Inflammatory macrophage (primary cell): Measurements from ENCODE around the gene HES5.
A peak's percentile ranks its signal among the peaks of the same experiment; 100 is the strongest.

Source experiments
- DNase-seq, 2 donors: peaks; one replicate each; pipeline ENCODE4 v3.0.0-alpha.2; 2020 to 2022

HES5 gene

DNA sequence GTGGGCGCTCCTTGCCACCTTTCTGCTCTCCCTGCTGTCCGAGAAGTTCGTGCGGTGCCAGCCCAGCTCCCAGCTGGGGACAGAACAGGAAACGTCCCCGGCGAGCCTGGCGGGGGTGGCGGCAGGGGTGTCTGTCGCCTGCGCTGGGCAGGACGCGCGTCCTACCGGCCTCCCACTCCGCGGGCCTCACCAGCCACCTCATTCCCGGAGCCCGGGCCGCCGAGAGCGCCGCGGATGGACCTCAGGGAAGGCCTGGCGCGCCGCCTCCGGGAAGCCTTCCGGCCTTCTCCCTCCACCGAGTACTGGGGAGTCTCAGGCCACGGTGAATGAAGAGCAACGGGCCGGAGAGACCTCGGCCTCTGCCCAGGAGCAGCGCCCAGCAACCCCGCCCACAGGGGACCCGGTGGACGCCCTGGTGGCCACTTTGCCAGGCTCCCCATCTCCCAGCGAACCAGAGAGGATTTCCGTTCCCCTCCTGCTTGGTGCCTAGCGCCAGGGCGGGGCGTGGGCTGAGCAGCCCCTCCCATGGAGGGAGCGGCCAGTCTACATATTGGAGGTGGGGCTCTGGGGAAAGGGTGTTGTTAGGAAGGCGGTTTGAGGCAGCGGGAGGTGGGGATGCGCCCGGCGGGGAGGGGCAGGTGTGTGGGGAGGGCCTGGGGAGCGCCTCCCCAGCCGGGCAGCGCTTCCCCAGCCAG, 16.6 kb upstream of the HES5 start:
- DNase-seq = peak; percentile 87 to 93

DNA sequence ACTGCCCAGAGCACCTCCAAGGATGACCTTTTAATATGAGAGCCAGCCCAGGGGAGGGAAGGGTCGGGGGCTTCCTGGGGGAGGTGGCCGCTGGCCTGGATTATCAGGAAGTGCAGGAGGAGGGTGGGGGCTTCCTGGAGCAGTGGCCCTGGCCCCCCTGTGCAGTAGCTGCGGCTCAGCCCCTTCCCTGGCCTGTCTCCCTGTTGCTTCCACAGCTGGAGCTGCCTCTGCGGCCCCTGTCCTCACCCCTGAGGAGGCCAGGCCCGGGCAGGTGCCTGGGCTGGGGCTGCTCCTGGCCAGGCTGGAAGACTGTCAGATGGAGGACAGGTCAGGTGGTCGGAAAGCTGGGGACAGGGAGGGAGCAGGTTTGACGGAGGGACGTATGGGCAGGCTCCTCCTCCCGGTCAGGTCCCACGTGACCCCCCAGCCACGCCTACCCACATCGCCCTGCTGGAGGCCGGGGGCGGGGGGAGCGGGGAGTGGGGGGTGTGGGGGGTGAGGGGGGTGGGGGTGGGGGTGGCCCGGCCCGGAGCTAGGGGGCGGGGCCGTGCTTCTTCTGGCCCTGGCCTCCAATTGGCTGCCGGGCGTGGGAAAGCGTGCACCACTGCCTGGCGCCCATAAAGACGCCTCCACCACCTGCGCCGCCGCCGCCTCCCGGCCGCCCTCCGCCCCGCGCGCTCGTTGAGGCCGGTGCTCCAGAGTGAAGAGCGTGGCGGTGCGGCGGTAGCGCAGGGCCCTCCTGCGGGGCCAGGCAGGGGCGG, 15.9 kb upstream of the HES5 start:
- DNase-seq = peak; percentile 70 to 78

- no peak for DNase-seq
Measured at GRCh38 chr1:2544875-2545640, 15.0 kb upstream of the HES5 start.

- no peak for DNase-seq
Measured at GRCh38 chr1:2544093-2544874, 14.2 kb upstream of the HES5 start.

GRCh38 chr1:2543543-2544092, 13.6 kb upstream of the HES5 start:
- DNase-seq = no peak

- DNase-seq = no peak
Measured at GRCh38 chr1:2542246-2542915, 12.3 kb upstream of the HES5 start.

DNA sequence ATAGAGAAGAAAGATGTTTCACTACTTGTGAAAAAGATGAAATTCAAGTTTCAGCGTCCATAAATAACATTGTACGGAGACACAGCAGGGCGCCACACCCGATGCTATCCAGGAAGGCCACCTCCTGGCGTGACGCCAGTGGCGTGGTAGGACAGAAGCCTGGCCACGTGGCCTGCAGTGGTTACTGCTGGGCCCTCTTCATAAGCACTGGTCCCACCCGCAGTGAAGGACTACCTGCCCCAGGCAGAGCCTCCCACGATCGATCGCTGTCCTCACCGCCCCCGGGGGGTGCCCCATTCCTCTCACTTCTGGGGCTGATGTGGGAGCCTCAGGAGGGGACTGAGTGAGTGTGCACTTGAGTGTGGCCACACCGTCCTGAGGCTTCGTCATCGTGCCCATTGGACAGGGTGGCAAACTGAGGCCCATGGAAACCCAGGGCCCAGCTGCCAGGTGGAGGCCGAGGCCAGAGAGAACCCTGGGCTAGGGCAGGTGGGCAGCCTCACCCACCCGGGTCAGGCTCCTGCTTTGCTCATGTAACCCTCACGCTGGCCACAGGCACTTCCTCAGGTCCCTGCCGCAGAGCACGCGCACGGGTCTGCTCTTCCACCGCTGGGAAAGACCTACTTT, 11.7 kb upstream of the HES5 start:
- no peak for DNase-seq

GRCh38 chr1:2540816-2541492, 10.9 kb upstream of the HES5 start:
- DNase-seq = no peak

DNA sequence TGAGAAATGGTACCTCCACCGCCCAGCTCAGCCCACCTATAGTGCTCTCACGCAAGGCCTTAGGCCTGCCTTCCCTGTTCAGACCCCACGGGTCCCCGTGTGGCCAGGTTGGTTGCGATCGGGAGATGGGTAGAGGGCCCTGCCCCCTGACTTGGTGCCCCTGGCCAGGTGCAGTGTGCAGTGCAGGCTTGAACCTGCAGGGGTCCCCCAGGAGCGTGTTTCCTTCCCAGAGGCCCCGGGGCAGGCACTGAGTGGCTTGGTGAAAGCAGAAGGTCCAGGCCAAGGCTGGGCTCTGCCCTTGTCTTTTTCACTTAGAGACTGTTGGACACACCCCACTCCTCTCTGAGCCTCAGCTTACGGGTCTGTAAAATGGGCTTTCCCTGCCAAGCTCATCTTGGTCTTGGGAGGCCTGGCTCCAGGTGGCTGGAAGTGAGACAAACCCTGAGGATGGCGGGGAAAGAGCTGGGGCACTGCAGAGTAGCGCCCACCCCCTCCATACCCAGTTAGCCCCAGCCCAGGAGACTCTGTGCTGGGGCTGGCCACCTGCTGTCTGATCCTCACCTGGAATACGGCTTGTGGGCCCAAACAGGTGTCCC, 9.3 kb upstream of the HES5 start:
- no peak for DNase-seq

- no peak for DNase-seq
Measured at GRCh38 chr1:2538872-2539271, 8.8 kb upstream of the HES5 start.

- DNase-seq = no peak
Measured at GRCh38 chr1:2538376-2538775, 8.3 kb upstream of the HES5 start.

DNA sequence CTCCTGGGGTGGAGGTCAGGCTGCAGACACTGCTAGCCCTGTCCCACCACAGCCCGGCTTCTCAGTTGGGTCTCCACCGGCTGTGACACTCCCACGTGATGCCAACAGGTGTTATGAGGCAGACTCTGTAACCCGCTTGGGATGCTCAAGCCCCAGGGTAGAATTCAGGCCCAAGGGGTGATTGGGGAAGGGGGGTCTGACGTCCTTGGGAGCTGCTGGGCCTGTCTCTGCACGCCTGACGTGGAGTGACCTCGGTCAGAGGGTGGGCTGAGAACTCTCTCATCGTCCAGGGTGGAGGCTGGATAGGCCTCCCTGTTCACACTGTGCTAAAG, 7.7 kb upstream of the HES5 start:
- DNase-seq = no peak

GRCh38 chr1:2535981-2536380, 5.9 kb upstream of the HES5 start:
- DNase-seq = no peak

DNA sequence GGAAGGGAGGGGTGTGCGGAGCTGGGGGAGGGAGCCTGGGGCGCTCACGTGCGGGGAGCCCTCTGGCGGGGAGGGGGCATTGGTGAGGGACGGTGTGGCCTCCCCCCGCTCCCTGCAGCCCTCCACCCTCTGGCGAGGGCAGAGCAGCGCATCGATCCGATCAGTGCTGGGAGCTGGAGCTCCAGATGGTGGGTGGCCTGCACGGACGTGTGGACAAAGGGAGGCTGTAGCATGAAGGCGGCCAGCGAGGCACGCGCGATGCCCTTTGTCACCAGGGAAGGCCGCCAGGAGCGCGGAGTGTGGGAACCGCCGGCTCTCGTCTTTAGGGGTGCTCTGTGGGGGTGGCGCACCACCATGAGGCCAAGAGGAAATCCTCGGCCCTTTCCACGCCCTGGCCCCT, 5.4 kb upstream of the HES5 start:
- no peak for DNase-seq

DNA sequence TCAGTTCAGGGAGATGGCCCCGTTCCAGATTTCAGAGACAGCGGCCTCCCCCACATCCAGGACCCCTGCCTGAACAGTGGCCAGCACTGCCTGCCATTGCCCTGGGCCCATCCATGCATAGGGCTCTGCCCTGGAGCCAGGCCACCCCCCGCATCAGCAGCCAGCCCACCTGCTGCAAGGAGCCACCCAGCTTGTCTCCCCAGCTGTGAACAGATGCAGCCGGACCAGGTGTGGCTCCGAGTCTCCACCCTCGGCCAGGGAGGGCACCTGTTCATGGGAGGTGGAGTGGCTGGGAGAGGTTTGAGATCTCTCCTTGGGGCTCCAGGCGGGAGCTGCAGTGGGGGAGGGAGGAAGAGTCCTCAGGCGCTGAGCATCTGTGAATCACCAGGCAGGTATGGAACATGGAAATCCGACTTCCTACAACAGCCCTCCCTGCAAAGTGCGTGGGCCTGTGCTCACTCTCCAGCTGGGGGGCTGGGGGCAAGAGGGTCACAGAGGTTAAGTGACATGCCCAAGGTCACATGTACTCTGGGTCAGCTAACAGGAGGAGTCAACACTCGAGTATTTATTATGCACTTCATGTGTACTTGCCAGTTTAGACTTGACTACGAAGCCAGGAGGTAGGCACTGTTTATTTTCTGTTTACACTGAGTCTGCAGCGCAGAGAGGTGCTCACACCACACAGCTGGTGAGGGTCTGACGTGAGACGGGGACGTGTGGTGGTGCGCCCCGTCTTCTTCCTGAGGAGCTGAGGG, 4.8 kb upstream of the HES5 start:
- no peak for DNase-seq

DNA sequence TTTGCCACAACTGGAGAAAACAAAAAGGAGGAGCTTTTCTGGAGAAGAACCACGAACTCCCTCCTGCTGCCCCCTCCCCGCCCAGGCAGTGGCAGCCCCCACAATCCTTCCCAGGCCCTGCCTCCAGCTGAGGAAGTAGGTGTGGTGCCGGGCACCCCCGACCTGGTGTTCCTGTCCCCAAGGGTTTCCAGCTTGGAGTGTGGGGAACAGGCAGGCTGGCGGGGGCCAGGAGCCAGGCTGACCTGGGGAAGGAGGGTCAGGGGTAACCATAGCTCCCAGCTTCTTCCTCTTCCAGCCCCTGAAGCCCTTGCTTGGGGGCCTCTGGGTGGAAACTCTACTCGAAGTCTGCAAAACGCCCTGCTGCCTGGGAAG, 4.2 kb upstream of the HES5 start:
- DNase-seq = no peak

GRCh38 chr1:2533365-2533764, 3.3 kb upstream of the HES5 start:
- no peak for DNase-seq

GRCh38 chr1:2532485-2533160, 2.6 kb upstream of the HES5 start:
- DNase-seq = no peak
